HG03280 (cell line): Measurements from ENCODE around the gene ADGRL1.
"Not testable (repeated sequence)": the region's sequence is repeated elsewhere in the genome, so short reads cannot be mapped to it uniquely, and the experiment has no call there.

Experiments used
- ATAC-seq: cut with Tn5 transposase; IDR thresholded peaks from one replicate; pipeline ENCODE4 v1.9.1; 2021; ENCODE audit warnings: mild to moderate bottlenecking, moderate library complexity; ENCODE audit not compliant: unreplicated experiment

ADGRL1 gene

DNA sequence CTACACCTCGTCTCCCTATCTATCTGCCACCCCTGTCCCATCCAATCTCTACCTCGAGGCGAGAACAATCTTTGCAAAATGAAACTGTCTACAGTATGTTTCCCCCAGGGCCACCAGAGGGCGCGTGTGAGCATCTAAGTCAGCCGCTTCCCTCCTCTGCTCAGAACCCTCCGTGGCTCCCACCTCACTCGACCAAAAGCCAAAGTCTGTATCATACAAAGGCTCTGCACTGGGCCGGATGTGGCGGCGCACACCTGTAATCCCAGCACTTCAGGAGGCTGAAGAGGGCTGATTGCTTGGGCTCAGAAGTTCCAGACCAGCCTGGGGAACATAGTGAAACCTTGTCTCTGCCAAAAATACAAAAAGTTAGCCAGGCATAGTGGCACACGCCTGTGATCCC is 9.9 kb downstream of the ADGRL1 start:
- not testable (repeated sequence) for ATAC-seq

DNA sequence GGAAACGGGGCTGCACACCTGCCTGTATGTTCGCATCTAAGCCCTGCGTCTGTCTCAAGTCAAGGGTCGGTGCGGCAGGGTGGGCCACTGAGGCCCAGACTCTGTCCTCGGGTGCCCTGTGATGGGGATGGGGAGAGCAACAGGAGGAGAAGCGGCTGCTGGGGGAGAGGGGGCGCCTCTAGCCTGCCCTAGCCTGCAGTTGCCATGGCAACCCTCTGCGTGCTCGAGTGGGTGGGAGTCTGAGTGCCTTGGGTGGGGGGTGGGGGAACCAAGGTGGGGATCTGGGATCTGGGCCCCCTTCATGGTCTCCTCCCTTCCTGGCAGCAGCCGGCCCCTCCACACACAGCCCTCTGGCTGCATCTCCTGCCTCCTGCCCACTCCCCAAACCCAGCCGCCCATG is 10.8 kb downstream of the ADGRL1 start:
- not testable (repeated sequence) for ATAC-seq

DNA sequence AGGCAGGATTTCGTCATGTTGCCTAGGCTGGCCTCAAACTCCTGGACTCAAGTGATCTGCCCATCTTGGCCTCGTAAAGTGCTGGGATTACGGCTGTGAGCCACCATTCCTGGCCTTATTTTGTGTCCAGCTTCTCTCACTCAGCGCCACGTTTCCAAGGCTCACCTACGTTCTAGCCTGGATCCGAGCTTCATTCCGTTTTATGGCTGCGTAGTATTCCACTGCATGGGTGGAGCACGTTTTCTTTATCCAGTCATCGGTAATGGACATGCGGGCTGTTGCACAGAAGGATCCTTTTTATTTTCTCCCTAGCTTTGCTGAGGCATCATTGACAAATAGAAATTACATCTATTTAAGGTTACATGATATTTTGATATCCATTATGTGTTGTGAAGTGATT is 16.6 kb downstream of the ADGRL1 start:
- no peak for ATAC-seq

DNA sequence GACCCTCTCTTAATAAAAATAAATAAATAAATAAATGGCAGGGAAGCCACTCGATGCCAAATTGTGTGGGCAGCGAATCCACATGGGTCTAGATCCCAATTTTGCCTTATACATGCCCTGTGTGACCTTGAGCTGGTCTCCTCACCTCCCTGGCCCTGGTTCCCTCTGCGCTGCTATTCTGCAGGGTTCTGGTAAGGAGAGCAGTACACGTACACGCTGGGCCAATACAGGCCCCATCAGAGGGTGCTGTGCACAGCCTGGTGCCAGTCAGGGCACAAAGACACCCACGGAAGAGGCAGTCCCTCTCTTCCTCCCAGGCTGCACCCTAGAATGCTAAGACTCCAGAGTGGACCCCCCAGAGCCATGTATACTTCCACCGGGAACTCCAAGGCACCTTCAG is 17.9 kb downstream of the ADGRL1 start:
- not testable (repeated sequence) for ATAC-seq

DNA sequence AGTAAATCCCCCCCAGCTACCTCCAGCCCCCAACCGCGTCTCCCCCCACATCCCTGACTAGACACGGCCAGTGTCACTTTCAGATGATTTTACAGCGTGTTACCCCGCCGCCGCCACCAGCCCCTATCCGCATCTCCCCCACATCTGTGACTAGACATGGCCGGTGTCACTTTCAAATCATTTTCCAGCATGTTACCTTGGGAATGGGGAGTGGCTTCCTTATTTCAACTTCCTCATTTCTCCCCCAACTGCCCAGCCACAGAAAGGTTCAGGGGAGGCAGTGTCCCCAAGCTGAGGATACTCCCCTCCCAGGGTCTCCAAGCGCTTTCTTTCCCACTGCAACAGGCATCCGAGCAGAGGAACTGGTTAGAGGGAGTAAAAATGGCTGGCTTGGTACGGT is 18.4 kb downstream of the ADGRL1 start:
- no peak for ATAC-seq

DNA sequence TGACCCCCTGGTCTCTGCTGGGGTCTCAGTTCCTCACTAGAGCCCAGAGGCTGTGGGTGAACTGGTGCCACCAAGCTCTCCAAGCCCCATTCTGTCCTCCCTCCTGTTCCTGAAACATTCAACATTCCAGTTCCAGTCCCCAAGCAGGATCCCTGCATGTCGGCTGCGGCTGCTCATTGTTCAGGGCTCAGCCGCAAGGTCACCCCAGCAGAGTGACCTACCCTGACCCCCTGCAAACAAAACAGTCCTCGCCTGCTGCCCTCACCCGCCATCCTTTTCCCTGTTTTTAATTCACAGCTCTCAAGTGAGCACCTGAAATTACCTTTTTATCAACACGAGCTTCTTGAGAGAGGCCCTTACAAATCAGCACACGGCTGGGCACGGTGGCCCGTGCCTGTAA is 19.3 kb downstream of the ADGRL1 start:
- ATAC-seq, result not testable (repeated sequence)

DNA sequence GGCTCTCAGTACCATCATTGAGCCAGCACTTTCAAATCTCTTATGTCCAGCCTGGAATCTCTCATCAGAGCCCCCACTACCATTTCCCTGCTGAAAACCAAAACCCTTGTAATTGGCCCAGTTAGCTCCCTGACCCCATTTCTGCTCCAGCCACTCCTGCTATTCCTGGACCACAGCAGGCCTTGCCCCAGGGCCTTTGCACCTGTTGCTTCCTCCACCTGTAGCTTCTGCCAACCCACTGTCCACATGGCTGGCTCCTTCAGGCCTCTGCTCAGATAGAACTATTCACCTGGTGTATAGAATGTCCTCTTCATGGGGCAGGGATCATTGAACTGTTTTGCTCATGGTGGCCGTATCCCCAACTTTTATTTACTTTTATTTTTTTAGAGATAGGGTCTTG is 20.3 kb downstream of the ADGRL1 start:
- not testable (repeated sequence) for ATAC-seq

DNA sequence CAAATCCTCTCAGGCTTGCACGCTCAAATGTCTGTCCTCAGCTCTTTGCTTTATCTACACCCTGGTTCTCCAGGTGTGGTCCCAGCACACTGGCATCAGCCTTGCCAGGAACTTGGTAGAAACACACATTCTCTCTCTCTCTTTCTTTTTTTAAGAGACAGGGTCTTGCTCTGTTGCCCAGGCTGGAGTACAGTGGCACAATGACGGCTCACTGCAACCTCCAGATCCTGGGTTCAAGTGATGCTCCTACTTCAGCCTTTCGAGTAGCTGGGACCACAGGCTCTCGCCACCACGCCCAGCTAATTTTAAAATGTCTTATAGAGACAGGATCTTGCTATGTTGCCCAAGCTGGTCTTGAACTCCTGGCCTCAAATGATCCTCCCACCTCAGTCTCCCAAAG is 20.8 kb downstream of the ADGRL1 start:
- no peak for ATAC-seq

DNA sequence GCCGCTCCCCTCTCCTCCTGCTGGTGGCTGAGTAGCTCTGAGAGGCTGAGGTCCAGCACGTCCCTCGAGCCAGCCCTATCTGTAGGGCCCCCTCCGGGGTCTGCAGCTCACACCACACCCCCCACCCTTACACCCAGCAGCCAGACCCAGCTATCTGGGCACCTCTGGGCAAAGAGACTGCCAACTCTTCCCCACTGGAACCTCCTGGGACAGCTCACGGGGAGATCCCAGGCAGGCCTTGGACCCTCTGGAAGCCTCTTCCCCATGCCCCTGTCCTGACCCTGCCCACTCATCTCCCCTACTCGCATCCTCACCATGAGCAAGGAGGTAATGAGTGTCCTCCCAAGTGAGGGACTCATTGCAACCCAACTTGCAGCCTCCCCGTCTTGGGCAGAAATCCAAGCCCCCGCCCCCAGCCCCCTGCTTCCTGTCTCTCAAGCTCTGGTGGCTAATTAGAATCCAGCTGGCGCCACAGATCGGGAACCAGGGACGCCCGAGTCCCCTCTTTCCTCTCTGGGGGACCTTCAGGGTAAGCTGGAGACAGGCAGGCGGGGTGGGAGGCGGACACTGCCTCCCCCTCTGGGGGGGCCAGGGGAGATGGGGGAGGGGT is 22.1 kb downstream of the ADGRL1 start:
- ATAC-seq, result no peak

DNA sequence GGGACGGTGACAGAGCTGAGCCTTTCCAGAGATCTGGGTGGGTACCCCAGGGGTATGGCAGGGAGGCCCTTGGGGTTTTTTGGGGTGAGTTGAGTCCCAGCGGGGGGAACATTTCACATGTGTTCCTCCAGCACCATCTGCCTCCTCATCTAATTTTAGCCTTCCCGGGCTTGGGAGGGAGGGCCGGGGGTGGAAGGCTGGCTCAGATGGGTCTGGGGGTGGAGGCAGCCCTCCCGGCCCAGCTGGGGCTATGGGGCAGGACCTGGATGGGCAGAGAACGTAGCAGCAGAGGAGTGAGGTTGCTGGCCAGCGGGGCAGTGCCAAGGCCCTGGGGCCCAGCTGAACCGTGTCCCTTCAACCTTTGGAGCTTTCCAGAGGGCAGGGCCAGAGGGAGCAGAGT is 23.5 kb downstream of the ADGRL1 start:
- no peak for ATAC-seq

DNA sequence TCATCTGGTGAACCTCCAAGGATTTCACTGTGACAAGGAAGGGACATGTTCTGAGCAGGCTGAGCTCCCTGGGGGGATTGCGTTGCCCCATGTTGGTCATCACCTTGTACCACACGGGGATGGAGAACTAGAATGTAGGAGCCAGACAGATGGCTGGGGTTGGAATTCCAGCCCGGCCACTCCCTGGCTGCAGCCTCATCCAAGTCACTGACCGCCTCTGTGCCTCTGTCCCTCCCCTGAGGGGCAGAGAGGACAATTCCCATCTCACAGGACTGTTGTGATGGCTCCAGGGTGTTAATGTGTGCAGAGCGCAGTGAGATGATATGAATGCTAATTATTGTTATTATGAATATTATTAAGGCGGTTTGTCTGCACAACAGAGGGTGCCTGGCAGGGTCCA is 24.1 kb downstream of the ADGRL1 start:
- ATAC-seq, result no peak

DNA sequence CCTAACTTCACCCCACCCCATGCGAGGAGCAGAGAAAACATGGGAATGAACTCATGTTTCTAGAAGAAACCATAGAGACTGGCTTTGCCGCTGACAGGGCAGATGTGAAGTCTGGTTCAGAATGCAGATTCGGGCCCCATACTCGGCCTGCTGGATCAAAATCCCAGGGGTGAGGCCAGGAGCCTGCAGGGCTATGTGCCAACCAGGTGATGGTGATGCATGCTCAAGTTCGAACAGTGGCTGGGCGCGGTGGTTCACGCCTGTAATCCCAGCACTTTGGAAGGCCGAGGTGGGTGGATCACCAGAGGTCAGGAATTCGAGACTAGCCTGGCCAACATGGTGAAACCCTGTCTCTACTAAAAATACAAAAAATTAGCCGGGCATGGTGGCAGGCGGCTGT is 24.8 kb downstream of the ADGRL1 start:
- ATAC-seq, result not testable (repeated sequence)

DNA sequence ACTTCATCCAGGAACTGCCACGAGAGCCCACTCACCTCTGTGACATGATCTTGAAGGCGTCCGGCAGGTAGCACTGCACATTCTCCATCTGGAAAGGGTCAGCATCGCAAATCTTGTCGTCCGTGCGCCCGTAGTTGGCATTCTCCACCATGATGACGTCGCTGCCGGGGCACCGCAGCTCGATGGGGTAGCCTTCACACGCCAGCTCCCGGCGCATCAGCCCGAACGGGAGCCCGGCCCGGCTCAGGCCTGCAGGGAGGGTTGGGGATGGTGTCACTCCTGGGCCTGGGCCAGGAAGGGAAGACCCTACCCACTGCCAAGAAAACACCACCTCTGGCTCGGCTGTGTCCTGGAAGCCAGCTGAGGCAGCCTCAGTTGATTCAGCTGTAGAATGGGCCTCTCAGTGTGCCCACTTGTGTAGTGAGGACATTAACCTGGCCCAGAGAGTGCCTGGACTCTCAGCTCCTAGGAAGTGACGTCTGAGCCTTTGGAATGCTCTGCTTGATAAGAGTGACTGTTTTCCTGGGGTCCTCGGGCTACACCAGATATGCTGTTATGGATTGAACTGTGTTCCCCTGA is 28.4 kb downstream of the ADGRL1 start:
- ATAC-seq, result no peak

DNA sequence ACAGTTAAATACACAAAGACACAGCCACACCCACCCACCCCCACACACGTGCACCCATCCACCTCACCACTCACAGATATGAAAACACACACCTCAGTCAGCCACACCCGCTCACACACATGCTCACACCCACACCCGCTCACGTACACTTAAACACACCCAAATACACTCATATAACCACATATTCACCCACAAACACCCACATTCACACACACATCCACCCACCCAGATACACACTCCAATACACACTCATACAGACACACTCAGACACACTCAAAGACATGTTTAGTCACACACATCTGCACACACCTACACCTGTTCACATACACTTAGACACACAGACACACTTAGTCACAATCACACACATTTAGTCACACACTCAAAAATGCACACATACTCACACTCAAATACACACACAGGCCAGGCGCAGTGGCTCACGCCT is 30.6 kb downstream of the ADGRL1 start:
- no peak for ATAC-seq

DNA sequence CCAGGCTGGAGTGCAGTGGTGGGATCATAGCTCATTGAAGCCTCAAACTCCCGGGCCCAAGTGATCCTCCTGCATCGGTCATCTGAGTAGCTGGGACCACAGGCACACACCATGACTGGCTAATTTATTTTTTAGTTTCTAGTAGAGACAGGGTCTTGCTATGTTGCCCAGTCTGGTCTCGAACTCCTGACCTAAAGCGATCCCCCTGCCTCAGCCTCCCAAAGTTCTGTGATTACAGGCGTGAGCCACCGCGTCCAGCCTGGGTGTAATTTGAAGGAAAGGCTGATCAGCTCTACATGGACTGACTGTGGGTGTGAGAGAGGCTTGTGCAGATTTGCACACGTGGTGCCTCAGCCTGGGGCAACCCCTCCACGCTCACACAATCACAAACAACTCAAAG is 31.1 kb downstream of the ADGRL1 start:
- no peak for ATAC-seq

DNA sequence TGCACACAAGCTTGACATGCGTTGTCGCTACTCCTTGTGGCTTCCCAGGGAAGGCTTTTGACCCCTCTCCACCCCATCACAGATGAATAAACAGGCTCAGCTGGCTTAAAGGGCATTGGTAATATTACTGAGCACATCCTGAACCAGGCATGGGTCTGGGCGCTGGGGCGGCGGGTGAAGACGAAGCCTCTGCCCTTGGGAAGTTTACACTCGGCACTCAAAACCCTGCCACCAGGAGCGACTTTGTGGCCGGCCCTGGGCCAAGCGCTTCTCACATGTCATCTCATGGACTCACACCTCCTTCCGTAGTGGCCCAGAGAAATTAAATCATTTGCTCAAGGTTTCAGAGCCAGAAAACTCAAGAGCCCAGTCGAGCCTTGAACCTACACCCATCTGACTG is 37.0 kb downstream of the ADGRL1 start:
- no peak for ATAC-seq

DNA sequence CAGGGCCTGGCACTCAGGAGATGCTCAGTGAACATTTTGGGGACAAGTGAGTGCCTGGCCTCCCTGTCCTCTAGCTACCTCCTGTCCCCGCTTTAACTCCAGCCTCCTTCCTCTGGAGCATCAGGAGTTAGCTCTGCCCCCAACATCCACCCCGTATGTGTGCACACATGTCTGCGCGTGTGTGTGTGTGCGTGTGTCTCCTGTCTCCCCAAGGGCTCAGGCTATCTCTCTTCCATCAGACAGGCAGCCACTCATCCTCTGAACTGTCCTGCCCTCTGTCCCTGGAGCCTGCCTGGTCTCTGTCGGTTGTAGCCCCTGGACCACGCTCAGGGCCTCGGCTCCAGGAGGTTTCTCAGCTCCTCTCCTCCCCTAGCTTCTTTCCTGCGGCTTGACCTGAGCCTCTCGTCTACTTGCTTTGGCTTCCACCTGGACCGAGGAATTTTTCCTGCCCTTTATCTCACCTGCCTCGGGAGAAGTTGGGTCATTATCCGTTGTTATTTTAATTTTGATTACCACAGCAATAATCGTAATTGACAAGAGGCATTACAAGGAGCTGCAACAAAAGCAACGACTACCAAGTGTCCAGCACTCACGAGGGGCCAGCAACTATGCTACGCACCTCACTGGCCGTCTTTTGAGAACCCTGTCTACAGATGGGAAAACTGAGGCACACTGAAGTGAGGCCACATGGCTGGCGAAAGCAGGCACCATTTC is 37.6 kb downstream of the ADGRL1 start:
- no peak for ATAC-seq

DNA sequence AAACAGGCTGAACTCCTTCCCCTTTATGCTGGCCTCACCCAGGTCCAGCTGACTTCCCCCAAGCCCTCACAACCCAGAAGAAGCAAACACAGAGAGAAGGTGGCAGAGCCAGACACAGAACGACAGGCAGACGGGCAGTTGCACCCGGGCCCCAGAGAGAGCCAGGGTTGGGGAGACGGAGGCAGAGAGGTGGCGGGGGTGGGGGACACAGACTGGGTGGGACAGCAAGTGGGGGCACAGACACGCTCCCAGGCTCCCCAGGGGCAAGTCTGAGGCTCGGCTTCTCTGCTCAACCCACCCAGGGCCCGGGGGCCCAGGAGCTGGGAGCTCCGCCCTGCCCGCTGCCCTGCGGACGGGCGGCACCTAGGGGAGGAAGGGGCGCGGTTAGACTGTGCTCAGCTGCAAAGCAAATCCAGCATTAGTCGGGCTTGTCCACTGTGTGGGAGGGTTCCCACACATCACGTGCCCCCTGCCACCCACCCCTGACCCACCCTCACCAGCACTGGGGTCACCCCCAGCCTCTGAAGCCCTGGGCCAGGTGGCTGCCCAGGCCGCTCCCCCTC is 38.3 kb downstream of the ADGRL1 start:
- ATAC-seq, result no peak

DNA sequence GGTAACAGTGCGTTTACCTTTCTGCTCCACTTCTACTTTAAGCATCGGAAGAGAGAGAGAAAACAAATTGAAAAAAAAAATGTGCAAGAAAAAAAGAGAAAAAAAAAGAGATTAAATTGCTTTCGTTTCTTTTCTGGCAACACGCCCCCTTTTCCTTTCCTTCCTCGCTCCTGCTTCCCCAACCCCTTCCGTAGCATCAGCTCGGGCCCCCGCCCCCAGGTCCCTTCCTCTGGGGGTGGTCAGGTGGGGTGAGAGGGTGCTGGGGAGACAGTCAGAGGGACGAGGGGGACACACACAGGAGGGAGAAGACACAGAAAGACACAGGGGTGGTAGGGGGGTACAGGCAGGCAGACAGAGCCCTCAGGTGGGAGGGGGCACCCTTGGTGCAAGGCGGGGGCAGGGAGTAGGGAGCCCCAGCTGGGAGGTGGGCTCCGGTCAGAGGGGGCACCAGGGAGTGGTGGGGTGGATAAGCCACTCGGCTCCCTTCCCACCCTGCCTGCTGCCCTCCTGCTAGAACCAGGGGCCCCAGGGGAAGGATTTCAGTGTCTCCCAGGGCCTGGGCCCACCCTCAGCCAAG is 38.9 kb downstream of the ADGRL1 start:
- ATAC-seq, result no peak

DNA sequence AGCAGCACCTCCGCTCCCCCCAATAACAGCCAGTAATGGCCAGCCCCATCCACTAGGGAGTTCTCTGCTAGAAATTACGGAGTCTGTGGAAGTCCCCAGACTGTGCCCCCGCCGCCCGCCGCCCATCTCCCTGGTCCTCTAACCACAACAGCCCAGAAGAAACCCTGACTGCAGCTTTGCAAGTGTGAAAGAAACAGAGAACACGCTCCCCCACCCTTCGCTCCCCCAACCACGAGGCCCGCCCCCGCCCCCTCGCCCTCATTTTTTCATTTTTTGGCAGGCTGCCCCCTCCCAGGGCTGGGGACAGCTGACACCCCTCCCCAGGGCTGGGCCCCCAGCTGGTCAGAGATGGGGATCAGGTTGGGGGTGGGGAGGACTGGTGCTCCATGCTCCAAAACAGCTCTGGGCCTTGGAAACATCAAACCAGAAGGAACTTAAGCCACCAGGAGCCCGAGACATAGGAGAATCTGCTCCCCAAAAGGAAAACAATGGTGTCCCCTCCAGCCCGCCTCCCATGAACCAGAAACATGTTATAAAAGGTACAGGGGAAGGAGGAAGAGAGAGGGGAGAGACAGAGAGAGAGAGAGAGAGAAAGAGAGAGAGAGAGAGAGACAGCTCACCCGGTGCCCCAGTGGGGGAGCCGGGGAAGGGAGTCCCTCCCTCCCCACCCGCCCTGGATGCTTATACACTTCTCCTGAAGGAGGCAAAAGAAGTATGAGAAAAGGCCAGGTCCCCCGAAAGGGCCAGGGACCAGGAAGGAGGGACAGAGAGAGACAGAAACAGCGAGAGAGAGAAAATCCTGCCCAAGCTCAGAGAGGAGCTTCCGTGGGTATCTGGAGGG is 39.8 kb downstream of the ADGRL1 start:
- no peak for ATAC-seq
